GM21576 (cell line): Measurements from ENCODE around the gene RAB5IF.
"Not testable (repeated sequence)": the region's sequence is repeated elsewhere in the genome, so short reads cannot be mapped to it uniquely, and the experiment has no call there.

Source experiments
- ATAC-seq: cut with Tn5 transposase; IDR thresholded peaks from one replicate; pipeline ENCODE4 v1.9.1; 2021; ENCODE audit warnings: mild to moderate bottlenecking, moderate library complexity; ENCODE audit not compliant: unreplicated experiment

RAB5IF gene, protein sequence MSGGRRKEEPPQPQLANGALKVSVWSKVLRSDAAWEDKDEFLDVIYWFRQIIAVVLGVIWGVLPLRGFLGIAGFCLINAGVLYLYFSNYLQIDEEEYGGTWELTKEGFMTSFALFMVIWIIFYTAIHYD

DNA sequence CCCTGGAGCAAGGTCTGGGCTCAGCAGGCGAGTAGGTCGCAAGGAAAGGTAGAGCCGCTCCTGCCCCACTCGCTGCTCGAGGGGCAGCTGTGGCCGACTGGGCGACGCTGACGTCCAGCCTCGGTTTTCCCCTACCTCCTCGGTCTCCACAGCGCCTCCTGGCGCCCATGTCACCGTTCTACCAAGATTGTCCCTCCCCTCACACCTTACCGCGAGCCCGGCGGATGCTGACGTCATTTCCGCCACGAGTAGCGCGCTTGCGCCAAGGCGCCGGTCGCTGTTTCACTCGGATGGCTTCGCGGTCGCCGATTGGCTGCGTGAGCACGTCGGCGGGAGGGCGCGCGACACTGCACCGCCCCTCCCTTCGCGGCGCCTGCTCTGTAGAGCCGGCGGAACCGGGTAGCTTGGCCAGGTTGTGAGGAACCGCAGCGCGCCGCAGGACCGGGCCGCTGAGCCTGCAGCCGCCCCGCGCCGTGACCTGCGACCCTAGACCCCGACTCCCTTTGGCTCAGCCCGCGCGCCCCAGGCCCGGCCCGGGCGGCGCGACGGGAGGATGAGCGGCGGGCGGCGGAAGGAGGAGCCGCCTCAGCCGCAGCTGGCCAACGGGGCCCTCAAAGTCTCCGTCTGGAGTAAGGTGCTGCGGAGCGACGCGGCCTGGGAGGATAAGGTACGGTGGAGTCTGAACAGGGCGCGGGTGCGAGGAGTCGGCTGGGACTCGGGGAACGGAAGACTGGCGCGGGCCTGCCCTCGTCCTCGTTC lies at the start of gene RAB5IF:
Gene RAB5IF, plus strand, starts transcription at position 381 of the 759 bp plus-strand sequence. Its CDS starts 173 bp downstream, at position 554.
- peak; percentile 78 for ATAC-seq

DNA sequence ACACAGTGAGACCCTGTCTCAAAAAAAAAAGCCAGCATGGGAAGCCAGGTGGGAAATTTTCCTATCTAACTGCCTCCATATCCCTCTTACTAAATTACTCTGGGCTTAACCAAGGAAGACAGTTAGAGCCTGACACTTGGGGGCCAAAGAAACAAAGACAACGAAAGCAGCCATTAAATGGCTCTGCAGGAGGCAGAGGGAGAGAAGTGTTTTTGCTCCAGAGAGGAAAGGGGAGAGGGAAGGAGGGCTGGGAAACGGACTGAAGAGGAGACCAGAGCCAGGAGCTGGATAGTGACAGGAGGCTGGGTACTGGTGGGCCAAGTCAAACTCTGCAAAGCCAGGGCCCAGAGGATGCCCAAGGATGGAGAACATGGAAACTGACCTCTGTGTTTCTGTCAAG lies 42.9 kb upstream of the RAB5IF start:
- no peak for ATAC-seq

DNA sequence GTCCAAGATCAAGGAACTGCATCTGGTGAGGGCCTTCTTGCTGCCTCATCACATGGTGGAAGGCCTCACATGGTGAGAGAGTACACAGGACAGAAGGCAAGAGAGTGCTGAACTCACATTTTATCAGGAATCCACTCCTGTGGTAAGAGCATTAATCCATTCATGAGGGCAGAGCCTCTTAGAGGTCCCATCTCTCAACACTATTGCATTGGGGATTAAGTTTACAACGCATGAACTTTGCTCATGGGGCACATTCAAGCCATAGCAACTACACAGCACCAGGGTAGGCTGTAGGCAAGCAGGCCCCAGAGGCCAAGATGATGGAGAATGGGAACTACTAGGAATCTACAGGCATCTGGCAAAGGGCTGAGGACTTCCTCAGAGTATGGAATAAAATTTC lies 42.2 kb upstream of the RAB5IF start:
- no peak for ATAC-seq

DNA sequence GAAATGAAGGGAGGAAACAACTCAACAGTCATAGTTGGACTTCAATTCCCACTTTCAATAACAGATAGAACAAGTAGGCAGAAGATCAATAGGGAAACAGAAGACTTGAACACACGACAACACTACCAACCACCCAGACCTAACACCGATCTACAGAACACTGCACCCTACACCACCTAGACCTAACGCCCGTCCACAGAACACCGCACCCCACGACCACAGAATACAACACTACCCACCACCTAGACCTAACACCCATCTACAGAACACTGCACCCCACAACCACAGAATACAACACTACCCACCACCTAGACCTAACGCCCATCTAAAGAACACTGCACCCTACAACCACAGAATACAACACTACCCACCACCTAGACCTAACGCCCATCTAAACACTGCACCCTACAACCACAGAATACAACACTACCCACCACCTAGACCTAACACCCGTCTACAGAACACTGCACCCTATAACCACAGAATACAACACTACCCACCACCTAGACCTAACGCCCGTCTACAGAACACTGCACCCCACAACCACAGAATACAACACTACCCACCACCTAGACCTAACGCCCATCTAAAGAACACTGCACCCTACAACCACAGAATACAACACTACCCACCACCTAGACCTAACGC lies 41.4 kb upstream of the RAB5IF start:
- not testable (repeated sequence) for ATAC-seq

DNA sequence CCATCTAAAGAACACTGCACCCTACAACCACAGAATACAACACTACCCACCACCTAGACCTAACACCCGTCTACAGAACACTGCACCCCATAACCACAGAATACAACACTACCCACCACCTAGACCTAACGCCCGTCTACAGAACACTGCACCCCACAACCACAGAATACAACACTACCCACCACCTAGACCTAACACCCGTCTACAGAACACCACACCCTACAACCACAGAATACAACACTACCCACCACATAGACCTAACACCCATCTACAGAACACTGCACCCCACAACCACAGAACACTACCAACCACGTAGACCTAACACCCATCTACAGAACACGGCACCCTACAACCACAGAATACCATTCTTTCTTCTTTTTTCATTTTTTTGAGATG lies 40.9 kb upstream of the RAB5IF start:
- ATAC-seq: not testable (repeated sequence)

DNA sequence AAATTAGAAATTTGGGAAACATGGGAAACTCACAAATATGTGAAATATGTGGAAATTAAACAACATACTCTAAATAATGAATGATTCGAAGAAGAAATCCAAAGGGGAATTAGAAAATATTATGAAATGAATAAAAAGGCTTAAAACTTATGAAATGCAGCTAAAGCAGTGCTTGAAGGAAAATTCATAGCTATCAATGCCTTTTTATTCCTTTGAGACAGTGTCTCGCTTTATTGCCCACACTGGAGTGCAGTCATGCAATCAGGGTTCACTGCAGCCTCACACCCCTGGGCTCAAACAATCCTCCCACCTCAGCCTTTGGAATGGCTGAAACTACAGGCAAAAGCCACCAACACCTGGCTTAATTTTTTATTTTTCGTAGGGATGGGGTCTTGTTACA lies 40.1 kb upstream of the RAB5IF start:
- ATAC-seq: no peak

DNA sequence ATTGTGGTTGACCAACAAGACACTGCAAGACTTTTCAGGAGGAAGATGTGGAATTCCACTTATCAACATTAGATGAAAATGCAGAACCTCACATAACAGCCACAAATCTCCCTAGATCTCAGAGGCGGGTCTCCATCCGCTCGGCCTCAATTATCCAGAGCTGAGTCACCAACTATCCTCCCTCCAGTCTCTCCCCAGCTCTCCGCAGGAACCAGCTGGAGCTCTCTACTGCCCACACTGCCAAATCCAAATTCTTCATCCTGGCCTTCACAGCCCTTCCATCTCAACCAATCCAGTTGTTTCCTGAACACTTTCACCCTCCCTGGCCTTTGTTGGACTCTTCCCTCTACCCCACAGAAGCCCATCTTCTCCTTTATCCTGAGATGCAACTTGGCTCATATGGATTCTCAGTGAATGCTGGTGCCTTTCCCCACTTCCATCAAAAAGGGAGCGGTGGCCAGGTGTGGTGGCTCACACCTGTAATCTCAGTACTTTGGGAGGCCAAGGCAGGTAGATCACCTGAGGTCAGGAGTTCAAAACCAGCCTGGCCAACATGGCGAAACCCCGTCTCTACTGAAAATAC lies 35.6 kb upstream of the RAB5IF start:
- no peak for ATAC-seq

DNA sequence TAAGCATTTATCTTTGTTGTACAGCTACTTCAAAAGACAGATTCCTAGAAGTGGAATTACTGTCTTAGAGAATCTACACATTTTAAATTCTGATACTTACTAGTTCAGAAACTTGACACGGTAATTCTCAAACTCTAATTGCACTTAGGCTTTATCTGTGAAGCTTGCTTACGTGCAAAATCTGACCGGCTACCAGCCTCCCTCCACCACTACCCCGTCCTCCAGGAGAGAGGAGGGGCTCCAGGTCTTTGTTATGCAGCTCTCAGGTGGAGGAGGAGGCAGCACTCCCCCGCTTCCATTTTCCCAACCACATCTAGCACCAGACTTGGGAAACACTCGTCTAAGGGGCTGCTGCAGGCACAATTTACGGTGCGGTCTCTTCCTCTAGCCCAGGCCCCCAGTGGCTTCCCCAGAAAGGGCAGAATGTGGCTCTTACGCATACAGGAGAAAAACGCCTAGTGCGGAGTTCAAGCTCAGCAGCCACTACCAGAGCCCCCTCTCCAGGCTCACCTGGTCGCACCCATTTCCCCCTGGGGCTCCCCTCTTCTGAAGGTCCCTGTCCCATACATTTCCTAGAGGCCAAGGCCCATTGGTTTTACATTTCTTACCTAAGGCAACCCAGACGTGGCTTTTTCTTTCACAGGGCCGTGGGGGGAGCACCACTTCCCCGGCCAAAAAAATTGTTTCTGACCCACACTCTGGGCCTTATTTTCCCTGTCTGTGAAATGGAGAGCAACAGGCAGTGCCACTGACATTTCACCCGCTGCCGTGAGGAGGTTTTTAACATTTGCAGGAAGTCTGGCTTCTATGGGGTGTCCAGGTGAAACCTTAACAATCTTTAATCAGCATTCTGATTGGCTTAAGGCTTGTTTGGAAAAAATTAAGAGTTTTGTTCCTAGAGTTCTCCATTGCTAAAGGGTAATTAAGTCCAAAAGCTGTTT lies 33.7 kb upstream of the RAB5IF start:
- no peak for ATAC-seq

DNA sequence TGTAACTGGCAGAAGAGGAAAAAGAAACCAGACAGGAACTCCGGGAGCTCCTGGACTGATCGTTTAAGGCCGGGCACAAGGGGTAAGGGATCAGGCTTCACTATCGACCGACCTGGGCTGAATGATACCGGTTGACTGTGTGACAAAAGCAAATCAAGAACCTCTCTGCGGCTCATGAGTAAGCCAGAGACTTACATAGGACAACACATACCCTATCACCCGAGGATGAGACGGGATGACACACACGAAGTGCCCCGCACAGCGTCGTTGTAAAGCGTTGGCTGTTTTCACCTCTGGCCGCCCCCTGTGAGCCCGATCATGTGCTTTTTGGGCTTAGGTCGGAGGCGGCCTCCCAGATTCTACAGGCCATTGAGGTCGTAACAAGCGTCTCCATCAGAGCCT lies 32.9 kb upstream of the RAB5IF start:
- ATAC-seq: no peak

DNA sequence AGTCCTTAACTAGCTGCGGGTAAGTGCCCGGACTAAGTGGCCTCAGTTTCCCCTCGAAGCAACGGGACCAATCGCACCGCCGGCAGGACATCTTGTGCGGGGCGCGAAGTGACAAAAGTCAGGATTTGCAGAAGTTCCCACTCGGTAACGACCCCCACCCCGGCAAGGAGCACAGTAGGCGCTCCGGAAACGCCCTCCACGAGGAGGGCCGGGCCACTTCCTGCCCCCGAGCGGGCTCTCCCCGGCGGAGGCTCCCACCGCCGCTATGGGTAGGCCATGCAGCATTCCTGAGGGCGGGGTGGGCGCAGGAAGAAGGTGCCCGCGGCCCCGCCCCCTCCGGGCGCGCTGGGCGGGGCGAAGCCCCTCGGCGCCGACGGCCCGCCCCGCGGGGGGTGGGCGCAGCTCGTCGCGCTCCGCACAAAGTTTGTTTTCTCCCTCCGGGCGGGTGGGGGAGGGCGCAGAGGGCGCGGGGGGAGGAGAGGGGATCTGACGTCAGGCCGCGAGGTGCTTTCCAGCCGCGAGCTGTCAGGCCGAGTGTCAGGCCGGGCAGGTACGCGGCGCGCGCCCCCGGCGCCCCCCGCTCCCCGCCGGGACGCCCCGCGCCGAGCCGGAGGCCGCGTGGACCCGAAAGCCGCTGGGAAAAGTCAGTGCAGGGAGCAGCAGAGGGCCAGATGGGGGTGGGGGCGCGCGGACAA lies 32.3 kb upstream of the RAB5IF start, which contains the start of gene TGIF2:
Gene TGIF2, plus strand, starts transcription at position 495 of the 695 bp plus-strand sequence. CDS start 5,178 bp downstream, outside the sequence.
- peak; percentile 61 for ATAC-seq

DNA sequence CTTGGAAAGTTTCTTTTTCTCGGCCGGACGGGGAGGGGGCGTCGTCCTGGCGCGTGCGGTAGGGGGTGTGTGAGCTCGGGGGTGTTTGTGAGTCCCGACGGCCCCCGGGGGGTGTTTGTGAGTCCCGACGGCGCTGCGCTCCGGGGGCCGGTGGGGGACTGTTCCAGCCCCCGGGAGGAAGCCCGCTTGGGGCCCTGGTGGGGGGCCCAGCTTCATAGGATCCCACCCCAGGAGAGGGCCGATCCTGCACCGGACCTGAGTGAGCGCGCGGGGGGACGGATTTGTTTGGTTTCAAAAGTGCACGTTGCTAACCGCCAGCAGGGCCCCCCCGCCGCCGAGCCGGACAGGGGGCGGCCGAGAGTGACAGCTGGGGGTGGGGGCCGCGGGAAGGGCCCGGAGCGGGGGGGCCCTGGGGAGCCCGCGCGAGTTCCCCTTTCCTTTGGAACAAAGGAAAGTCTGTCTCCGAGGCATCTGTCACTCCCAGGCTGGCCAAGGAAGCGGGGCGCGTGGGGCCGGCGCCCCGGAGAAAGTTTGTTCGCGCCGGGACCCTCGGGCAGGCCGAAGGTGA lies 31.7 kb upstream of the RAB5IF start:
- no peak for ATAC-seq

DNA sequence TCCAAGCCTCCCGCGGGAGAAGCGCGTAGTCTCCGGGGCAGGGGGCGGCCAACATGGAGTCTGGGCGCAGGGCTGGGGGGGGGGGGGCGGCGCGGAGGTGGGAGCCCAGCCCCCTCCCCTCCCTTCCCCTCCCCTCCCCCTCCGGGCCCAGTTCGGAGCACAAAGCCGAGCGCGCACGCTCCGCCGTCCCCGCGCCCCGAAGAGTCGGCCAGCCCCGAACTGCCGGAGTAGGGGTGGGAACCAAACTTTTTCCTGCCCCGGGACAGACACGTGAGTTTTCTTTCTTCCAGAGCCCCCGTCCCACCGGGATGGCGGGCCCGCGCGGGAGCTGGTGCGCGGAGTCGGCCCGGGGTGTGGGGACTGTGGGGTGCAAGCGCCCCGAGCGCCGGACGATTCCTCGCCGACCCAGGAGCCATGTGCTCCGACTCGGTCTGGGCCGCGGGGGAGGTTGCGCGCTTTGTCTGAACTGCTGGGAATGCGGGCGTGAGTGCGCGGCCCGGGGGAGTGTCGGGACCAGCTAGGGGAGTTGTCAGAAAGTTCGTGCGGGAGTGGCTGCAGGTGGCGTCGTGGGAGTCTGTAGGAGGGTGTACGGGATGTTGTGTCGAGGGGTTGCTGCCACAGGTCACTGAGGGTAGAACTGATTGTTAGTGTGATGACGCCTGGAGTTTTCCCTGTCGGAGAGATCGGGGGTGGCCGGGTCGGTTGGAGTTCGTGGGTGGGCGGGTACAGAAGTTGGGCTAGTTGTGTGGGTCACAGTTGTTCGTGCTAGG lies 31.0 kb upstream of the RAB5IF start:
- no peak for ATAC-seq

DNA sequence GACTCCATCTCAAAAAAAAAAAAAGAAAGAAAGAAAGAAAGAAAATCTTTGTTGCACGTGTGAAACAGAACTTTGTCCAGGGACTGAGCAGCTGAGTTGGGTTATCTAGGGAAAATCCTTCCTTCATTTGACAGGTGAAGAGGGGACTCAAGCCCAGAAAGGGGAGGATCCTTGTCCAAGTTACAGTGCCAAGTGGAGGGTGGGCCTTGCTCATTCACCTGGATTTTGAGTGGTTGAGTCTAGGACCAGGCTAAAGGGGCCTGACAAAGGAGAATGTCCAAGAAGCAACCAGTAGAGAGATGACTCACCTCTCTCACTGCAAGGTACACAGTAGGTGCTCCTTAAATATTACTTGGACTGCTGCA lies 29.5 kb upstream of the RAB5IF start:
- no peak for ATAC-seq

DNA sequence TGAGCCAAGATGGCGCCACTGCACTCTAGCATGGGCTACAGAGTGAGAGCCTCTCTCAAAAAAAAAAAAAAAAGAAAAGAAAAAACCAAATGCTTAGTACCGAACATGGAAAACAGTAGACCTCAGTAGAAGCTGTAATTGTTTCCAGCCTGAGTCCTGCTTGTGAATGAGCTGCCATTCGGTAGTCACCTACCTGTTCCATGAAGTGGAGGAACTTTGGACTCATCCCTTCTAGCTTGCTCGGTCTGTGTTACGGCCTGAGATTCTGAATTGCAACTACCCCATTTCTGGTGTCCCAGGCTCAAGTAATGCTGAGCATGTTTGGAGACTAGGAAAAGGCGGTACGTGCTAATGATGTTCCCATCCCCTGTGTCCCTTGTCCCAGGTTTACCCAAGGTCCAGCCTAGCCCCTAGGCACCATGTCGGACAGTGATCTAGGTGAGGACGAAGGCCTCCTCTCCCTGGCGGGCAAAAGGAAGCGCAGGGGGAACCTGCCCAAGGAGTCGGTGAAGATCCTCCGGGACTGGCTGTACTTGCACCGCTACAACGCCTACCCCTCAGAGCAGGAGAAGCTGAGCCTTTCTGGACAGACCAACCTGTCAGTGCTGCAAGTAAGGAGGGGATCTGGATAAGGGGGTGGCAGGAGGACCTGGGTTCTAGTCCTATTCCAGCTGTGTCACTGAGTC lies 27.1 kb upstream of the RAB5IF start:
- no peak for ATAC-seq

DNA sequence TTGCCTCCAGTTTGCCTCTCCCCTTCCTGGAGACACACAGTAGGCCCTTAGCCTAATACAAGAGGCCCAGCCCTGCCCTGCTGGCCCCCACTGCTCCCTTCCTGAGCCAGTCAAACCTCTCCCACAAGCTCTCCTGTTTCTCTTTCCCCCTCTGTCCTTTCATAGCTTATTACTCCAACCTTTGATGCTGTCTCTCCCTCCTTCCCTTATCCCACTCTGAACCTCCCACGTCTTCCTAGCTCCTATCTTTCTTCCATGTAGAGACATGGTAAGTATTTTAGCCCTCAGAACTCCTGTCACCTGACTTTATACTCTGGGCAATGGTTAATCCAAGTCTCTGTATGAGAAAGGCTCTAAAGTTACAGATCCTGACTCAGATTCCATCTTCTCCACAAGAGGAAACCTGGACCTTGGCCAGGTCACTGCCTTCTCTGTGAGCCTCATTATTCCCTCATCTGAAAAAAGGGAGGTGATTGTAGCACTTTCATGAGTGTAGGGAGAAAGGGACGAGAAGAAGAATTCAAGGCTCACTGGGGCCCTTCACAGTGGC lies 25.5 kb upstream of the RAB5IF start:
- ATAC-seq: no peak

DNA sequence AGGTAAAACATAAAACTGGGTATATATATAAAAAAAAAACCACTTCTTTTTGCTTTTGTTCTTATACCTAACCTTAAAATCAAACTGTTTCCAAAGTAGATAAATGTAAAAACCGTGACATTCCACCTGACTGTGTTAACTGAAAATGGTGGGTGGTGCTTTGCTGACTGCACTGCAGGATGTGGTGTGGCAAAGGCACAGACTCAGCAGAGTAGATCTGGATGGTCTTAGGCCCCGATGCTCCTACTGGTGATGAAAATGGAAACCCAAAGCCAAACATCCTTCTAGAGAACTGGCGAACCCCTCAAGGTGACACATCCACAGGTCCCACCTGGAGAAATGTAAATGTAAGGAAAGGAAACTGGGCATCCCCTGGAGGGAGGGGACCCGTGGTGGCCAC lies 23.3 kb upstream of the RAB5IF start:
- ATAC-seq: no peak

DNA sequence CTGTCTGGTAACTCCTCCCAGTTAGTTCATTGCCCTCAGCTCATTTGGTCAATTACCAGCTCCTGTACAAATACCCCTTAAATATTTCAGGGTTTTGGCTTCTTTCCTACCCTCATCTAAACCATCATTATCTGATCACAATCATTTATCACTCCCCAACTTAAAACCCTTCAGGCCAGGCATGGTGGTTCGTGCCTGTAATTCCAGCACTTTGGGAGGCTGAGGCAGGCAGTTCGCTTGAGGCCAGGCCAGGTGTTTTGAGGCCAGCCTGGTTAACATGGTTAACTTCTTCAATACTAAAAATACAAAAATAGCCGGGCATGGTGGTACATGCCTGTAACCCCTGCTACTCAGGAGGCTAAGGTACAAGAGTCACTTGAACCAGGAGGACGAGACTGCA lies 22.8 kb upstream of the RAB5IF start:
- ATAC-seq: no peak

DNA sequence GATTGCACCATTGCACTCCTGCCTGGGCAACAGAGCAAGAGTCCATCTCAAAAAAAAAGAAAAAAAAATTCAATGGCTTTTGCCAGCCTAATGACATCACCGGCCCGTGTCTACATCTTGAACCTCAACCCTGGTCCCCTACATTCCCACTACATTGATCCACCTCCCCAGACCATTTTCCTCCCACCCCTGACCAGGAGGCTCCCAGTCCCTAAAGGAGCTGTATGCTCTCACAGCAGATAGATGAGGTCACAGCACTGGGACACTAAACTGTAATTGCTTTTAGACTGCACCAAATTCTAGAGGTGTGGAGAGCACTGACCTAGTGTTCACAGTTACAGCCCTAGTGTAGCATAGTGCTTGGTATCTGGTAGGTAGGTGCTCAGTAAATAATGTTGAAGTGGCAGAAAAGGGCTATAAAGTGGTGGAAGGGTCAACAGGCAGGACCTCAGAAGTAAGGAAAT lies 21.5 kb upstream of the RAB5IF start:
- no peak for ATAC-seq
